NCI-H187 treated with DMSO at 0.1 percent for 48 hours (cell line): ENCODE measurements around the gene GPR27.

Source experiments
- DNase-seq: peaks from one replicate; lab custom pipeline; 2025; lab: John Stamatoyannopoulos, UW

GPR27 gene

DNA sequence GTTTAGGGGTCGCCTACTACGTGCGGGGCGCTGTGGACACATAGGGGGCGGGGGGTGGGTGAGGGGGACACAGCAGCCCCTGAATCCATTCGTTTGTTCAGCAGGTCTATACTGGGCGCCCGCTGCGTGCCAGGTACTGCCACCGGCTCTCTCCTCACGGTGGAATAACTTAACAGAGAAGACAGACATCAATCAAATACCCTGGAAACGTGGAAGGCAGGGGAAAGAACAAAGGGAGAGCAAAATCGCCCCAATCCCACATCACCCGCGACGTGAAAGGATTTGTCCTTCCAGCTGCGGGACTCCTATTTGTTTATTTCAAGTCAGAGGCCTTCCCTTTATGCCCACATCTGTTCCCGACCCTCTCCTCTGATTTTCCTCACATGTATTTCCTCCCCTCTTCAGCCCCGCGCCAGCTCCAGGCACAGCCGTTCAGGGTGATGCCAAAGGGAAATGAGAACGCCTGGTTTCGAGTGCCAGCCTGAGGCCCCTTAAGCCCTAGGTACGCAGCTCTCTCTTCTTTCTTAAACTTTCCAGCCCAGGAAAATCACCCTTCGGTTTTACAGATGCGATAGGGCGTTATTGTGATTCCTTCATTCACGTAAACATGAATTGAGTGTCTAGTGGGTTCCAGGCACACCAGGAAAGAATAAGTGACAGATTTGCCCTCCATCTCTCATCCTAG, 32.0 kb downstream of the GPR27 start:
- DNase-seq = no peak

DNA sequence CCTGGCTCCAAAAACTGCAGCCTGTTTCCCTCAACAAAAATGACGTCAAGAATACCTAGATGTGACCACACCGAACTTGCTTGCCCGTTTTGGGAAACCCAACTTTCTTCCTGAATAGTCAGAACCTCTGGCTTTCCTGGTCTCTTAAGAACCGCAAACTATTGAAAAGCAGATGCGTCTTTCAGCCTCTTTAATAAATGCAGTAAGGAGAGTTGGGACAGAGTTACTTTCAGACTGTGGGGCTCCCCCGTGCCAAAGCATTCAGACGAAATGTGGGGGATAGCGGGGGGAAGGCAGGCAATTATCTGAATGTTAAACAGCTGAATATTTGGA, 32.5 kb downstream of the GPR27 start:
- no peak for DNase-seq

DNA sequence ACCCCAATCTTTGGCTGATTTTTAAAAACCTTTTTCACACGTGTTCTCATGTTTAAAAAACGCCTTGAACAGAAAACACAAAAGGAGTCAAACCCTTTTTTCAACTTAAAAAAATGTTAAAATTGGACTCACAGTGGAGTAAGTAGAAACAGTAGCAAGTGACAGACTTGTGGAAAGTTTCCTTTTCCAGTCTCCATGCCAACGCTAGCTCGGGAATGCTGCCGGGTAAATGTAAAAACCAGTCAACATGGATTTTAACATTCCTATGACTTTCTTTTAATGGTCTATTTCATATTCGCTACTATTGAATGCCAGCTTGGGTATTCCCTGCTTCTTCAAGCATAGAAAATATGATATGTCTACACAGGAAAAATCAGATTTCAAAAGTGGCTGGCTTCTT, 32.9 kb downstream of the GPR27 start:
- no peak for DNase-seq

DNA sequence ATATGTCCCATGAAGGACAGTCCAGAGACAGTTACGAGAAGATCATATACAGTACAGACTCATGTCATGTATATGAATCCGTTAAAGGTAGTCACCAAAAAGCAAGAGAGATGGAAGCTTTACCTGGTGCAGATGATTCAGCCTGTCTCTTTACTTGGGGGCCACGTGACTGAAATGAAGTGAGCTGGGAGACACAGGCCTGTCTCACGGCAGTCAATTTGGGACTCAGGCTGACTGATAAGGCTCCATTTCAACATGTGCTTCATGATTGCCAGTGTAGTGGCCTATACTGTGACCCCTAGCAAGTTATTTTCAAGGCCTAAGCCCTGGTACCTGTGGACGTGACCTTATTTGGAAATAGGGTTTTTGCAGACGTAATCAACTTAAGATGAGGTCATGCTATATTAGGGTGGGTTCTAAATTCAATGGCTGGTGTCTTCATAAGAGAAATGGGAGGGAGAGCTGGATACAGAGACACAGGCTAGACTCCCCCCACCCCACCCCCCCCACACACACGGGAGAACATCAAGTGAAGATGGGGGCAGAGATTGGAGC, 34.3 kb downstream of the GPR27 start:
- DNase-seq = no peak

DNA sequence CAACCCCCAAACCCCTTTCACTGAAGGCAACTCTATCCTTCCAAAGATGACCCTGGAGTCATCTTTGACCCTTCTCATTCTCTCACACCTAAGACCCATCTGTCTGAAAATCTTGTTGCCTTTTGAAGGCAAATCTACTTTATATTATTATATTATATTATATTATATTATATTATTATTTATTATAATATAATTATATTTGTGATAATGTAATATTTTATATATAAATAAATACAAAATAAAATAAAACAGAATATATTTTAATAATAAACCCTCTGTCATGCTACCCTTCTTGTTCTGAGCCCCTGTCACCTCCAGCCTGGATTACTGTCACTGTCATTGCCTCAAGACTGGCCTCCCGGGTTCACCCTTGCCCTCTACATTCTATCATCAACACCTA, 36.3 kb downstream of the GPR27 start:
- no peak for DNase-seq

DNA sequence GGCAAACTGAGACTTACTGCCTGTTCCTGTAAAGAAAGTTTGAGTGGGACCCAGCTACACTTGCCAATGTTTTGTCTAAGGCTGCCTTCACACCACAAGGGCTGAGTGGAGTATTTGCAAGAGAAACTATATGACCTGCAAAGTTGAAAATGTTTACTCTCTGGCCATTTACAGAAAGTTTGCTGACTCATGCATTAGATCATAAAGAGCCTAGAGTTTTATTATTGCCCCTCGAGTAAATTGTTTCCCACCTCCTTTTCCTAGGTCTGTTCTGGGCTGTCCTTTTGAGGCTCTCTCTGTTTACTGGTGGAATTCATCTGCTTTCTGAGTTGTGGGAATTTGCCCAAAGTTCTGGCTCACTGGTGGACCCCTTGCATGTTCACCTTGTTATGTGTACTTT, 38.0 kb downstream of the GPR27 start:
- DNase-seq = no peak

DNA sequence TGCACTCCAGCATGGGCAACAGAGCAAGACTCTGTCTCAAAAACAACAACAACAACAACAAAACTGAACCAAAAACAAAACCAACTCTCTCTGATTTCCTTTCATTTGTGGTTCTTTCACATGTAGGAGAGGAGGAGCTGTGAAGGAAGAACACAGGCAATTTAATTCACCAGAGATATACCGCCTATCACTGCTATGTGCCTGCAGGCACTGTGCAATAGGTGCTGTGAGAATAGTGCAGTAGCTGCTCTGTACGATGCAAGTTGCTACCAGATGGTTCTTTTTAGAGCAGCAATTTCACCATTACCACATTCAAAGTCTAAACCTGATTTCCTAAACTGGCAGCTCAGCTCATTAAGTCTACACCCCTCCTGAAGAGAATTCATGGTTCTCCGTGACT, 42.6 kb downstream of the GPR27 start:
- no peak for DNase-seq

DNA sequence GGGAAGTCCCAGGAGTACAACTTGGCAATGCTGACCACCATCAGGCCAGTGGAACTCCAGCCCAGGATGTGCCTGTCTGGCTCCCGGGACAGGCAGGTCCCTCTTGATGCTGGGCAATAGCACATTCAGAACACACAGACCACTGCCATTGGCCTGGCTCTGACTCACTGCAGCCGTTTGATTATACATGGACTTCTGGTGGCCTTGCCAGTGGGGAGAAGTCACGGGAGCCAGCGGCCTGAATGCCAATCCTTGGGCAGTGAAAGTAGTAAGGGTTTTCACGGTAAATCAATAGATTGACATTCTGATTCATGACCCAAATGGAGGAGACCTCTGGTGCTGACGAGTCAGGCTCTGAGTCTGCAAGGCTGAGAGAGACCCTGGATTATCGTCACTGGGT, 43.8 kb downstream of the GPR27 start:
- no peak for DNase-seq

DNA sequence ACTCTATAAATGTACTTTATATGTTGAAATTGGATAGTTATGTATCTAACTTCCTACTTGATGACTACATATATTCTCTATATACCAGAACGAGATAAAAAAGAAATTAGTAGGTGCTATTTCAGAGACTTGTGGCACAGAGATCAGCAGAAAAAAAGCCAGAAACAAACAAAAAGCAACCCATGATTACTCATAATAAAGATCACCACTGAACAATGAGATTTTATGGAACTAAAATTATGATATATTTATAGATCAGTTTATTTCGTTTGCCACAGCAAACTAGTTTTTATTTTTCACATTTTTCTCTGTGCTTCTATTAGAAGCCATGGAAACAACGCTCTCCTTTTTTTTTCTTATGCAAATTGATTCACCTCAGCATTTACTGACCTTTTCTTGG, 46.4 kb downstream of the GPR27 start:
- no peak for DNase-seq

DNA sequence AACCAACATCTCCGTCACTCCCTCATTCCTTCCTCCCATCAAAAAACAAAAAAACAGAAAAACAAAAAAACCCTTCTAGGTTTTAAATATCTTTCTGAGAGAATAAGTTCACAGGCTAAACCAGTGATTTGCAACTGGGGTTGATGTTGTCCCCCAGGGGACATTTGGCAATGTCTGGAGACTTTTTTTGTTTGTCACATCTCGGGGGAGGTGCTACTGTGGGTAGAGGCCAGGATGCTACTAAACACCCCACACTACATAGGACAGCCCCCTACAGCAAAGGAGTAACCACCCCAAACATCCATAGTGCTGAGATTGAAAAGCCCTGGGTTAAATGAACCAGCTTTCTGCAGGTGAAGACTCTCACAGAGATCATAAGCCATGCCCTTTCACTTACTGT, 48.3 kb downstream of the GPR27 start:
- no peak for DNase-seq

DNA sequence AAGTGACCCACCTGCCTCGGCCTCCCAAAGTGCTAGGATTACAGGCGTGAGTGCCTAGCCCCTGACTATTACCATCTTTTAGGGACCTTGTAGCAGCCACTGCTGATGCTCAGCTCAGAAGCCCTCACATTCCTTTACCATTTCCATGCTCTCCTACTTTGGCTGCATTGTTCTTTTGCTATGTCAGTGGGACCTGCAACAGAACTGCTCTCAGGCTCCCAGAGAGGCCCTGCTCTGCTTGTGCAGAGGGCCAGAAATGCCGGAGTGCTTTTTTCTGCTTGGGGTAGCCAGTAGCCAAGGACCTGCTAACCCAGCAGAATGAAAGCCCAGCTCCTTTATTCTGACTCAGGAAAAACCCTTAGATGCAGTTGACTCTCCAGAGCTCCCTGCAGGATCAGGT, 49.6 kb downstream of the GPR27 start:
- DNase-seq = no peak

DNA sequence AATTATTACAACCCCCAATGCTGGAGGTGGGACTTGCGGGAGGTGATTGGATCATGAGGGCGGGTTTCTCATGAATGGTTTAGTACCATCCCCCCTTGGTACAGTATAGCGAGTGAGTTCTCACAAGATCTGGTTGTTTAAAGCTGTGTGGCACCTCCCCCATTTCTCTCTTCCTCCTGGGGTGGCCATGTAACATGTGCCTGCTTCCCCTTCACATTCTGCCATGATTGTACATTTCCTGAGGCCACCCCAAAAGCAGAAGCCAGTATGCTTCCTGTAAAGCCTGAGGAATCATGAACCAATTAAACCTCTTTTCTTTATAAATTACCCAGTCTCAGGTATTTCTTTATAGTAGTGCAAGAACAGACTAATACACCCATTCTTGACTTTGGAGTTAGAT, 51.5 kb downstream of the GPR27 start:
- DNase-seq = no peak

DNA sequence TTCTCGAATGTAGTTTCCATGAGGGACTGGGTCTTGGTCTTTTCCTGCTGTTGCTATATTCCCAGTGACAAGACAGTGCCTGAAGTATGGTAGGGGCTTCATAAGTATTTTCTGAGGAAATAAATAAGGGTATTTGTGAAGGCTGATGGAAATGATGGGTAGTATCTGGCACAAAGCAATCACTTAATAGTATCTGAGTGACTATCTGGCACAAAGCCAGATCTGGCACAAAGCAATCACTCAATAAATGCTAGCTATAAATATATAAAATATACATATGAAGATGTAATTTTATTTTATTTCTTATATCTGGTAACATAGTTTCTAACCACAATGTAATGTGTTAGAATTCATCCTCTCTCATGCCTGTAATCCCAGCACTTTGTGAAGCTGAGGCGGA, 52.0 kb downstream of the GPR27 start:
- no peak for DNase-seq
